MCF 10A (cell line): ENCODE measurements around the gene SCART1. TPM values are rescaled to one million over a fixed set of nuclear protein-coding genes. Genes with fewer than 3 reads are reported as not detected.
"Not testable (repeated sequence)": the region's sequence is repeated elsewhere in the genome, so short reads cannot be mapped to it uniquely, and the experiment has no call there.

Source experiments
- BruUV-seq: library from RNA; stranded (reverse); fragments of 400-500 nt; replicated peaks from 2 replicates; lab custom pipeline; 2021; lab: Mats Ljungman, UMichigan
- CTCF ChIA-PET: fragments of 300-600 bp; sonication (Branson Sonifier 250); formaldehyde crosslinking; extraction: SDS; loops from one replicate; lab custom pipeline; 2021; ENCODE audit warnings: antibody characterized with exemption, inconsistent platforms; lab: Yijun Ruan, JAX
- POLR2A ChIA-PET: fragments of 300-600, 350-650 bp; sonication (Branson Sonifier 250); formaldehyde crosslinking; extraction: SDS; loops from one replicate; lab custom pipeline; 2020; ENCODE audit warnings: antibody characterized with exemption, inconsistent platforms; lab: Yijun Ruan, JAX
- DNase-seq: peaks from one replicate; pipeline ENCODE4 v3.0.0-alpha.2; 2018; ENCODE audit not compliant: unreplicated experiment
- H3K27ac Mint-ChIP-seq: one replicate; pipeline ENCODE4 v1.8.0; 2022; ENCODE audit warnings: mild to moderate bottlenecking, low read depth, mixed read lengths; ENCODE audit not compliant: unreplicated experiment
- H3K27me3 Mint-ChIP-seq: one replicate; pipeline ENCODE4 v1.8.0; 2022; ENCODE audit warnings: mixed read lengths; ENCODE audit not compliant: insufficient read depth, unreplicated experiment
- H3K36me3 Mint-ChIP-seq: one replicate; pipeline ENCODE4 v1.8.0; 2022; ENCODE audit warnings: mild to moderate bottlenecking, moderate library complexity, mixed read lengths; ENCODE audit not compliant: insufficient read depth, unreplicated experiment
- H3K4me1 Mint-ChIP-seq: one replicate; pipeline ENCODE4 v1.8.0; 2022; ENCODE audit warnings: mixed read lengths; ENCODE audit not compliant: insufficient read depth, unreplicated experiment
- H3K4me3 Mint-ChIP-seq: one replicate; pipeline ENCODE4 v1.8.0; 2022; ENCODE audit warnings: mild to moderate bottlenecking, moderate library complexity, mixed read lengths; ENCODE audit not compliant: unreplicated experiment
- H3K9me3 Mint-ChIP-seq: one replicate; pipeline ENCODE4 v1.8.0; 2022; ENCODE audit warnings: mixed read lengths; ENCODE audit not compliant: unreplicated experiment
- CTCF ChIP-seq: fragments of 200-600 bp; IDR thresholded peaks from one replicate; pipeline ENCODE4 v1.8.0; 2022; ENCODE audit warnings: antibody characterized with exemption, mild to moderate bottlenecking; ENCODE audit not compliant: unreplicated experiment
- intact Hi-C: fragments of 100-400 bp; cut with micrococcal nuclease; formaldehyde crosslinking; loops from 2 replicates; pipeline ENCODE4 v1.14.1; 2022
- total RNA-seq: library from RNA; stranded (reverse); gene quantifications from 2 replicates; pipeline ENCODE4 v1.2.3, GENCODE V29; 2022

SCART1 gene
- total RNA-seq, 1 experiment from 2014 or later: 0.93 TPM

GRCh38 chr10:133431888-133432613 is 21.7 kb upstream of the SCART1 start:
- DNase-seq, BruUV-seq, H3K4me3 Mint-ChIP-seq, CTCF ChIA-PET, H3K4me1 Mint-ChIP-seq, H3K27me3 Mint-ChIP-seq, H3K27ac Mint-ChIP-seq, intact Hi-C loops, POLR2A ChIA-PET, H3K9me3 Mint-ChIP-seq, H3K36me3 Mint-ChIP-seq: not testable (repeated sequence)

GRCh38 chr10:133432789-133433188 is 21.0 kb upstream of the SCART1 start:
- intact Hi-C loops, H3K36me3 Mint-ChIP-seq, H3K4me1 Mint-ChIP-seq, CTCF ChIA-PET, POLR2A ChIA-PET, H3K9me3 Mint-ChIP-seq, H3K27me3 Mint-ChIP-seq, H3K4me3 Mint-ChIP-seq, DNase-seq, BruUV-seq, H3K27ac Mint-ChIP-seq: not testable (repeated sequence)

- H3K9me3 Mint-ChIP-seq: peaks cover 6% of the 10 kb centered on the region
- DNase-seq: peak; percentile 24
- H3K36me3 Mint-ChIP-seq: peaks cover 6% of the 10 kb centered on the region
- H3K4me1 Mint-ChIP-seq: no peaks in the 10 kb centered on the region
- POLR2A ChIA-PET: interaction anchor here (0.6 to 1.0 kb wide), 2 partner anchors 74 to 167 kb away, joined by 3 read pairs; no protein-coding TSS in a partner anchor
- no peak overlapping the region for H3K4me3 Mint-ChIP-seq
- no TSS peak for BruUV-seq
- CTCF ChIA-PET: interaction anchor here (0.6 to 3.0 kb wide), 7 partner anchors 8 to 1145 kb away, joined by 3 to 24 read pairs (median 4); no protein-coding TSS in a partner anchor
- intact Hi-C loops: loop anchor here (5.0 kb wide), 2 partner anchors 59 to 169 kb away; no protein-coding TSS in a partner anchor
- TF ChIP-seq CTCF: peak; percentile 28
- no peaks in the 10 kb centered on the region for H3K27me3 Mint-ChIP-seq
- H3K27ac Mint-ChIP-seq: no peak overlapping the region
Measured at GRCh38 chr10:133438711-133439273, 15.0 kb upstream of the SCART1 start.

- no peaks in the 10 kb centered on the region for H3K27me3 Mint-ChIP-seq
- intact Hi-C loops: loop anchor here (5.0 kb wide), 2 partner anchors 58 to 168 kb away; no protein-coding TSS in a partner anchor
- H3K36me3 Mint-ChIP-seq: peaks cover 6% of the 10 kb centered on the region
- H3K9me3 Mint-ChIP-seq: peaks cover 6% of the 10 kb centered on the region
- CTCF ChIA-PET: interaction anchor here (0.6 to 3.0 kb wide), 5 partner anchors 7 to 1146 kb away, joined by 3 to 24 read pairs (median 3); no protein-coding TSS in a partner anchor
- BruUV-seq: no TSS peak
- H3K4me3 Mint-ChIP-seq: no peak overlapping the region
- H3K27ac Mint-ChIP-seq: no peak overlapping the region
- no peaks in the 10 kb centered on the region for H3K4me1 Mint-ChIP-seq
- no peak for DNase-seq
- no peak for TF ChIP-seq CTCF
- POLR2A ChIA-PET: no interaction called here
Measured at GRCh38 chr10:133439517-133440461, 14.0 kb upstream of the SCART1 start.
